Heart right ventricle (tissue), 16 donors: Measurements from ENCODE around the gene ABCA13. TPM values are rescaled to one million over a fixed set of nuclear protein-coding genes. Genes with fewer than 3 reads are reported as not detected.

Source experiments
- ATAC-seq, 8 donors: fragments of 200-7000 bp; cut with Tn5 transposase; one replicate each; pipeline ENCODE4 v1.9.1; 2020; ENCODE audit warnings: mild to moderate bottlenecking in 8 of 8, moderate library complexity in 8 of 8, moderate number of reproducible peaks in 1 of 8
- DNase-seq, 2 donors: peaks; one replicate each; pipeline ENCODE4 v3.0.0-alpha.2; 2020
- H3K27ac ChIP-seq, 10 donors: fragments of 200-600 bp; sonication (generic) in 2 of 10; one replicate each; pipeline versions ENCODE4 v1.5.0 to v1.8.0; 2020 to 2022; ENCODE audit warnings: mild to moderate bottlenecking in 3 of 10
- H3K27me3 ChIP-seq, 7 donors: fragments of 200-600 bp; one replicate each; pipeline ENCODE4 v1.8.0; 2021 to 2022; ENCODE audit warnings: mild to moderate bottlenecking in 2 of 7
- H3K36me3 ChIP-seq, 9 donors: fragments of 200-600 bp; sonication (generic) in 1 of 9; one replicate each; pipeline versions ENCODE4 v1.5.0 to v1.8.0; 2020 to 2022; ENCODE audit warnings: mild to moderate bottlenecking in 2 of 9
- H3K4me1 ChIP-seq, 9 donors: fragments of 200-600 bp; sonication (generic) in 1 of 9; one replicate each; pipeline versions ENCODE4 v1.5.0 to v1.8.0; 2020 to 2022; ENCODE audit warnings: mild to moderate bottlenecking in 4 of 9
- H3K4me3 ChIP-seq, 10 donors: fragments of 200-600 bp; sonication (generic) in 2 of 10; one replicate each; pipeline versions ENCODE4 v1.5.0 to v1.8.0; 2020 to 2022; ENCODE audit warnings: mild to moderate bottlenecking in 7 of 10, moderate library complexity in 2 of 10
- H3K9me3 ChIP-seq, 11 donors: fragments of 200-600 bp in 10 of 11; sonication (generic) in 2 of 11; one replicate each; pipeline versions ENCODE4 v1.5.0 to v1.8.0; 2013 to 2022; ENCODE audit warnings: mild to moderate bottlenecking in 2 of 11, control low read depth in 1 of 11, moderate library complexity in 1 of 11
- WGBS, 2 donors: extraction: QIAGEN DNeasy Blood & Tissue Kit; methylation state at CpG; one replicate each; pipeline ENCODE4 v1.1.7; 2013; ENCODE audit warnings: inconsistent platforms in 1 of 2; 5-methylcytosine and 5-hydroxymethylcytosine counted together
- intact Hi-C, 10 donors: fragments of 100-400 bp; cut with DNase I; formaldehyde crosslinking; loops; one replicate each; pipeline versions ENCODE4 v1.11.1 to v1.14.2; 2022
- polyA plus RNA-seq, 2 donors: library from polyadenylated mRNA; stranded (reverse); fragments of 200-250 nt; gene quantifications; one replicate each; pipeline ENCODE4 v1.2.3, GENCODE V29; 2013
- total RNA-seq, 10 donors: library from RNA; stranded (reverse); fragmentation: NEBNext Ultra II Directional in 3 of 10; extraction: Animal tissue kit (Norgen Biotek cat#: 25700) in 3 of 10; gene quantifications; one replicate each; pipeline versions ENCODE4 v1.2.1 to v1.2.4, GENCODE V29; 2021 to 2023
- TF ChIP-seq, protein P1 (sequence below), 9 donors: fragments of 200-600 bp; sonication (generic) in 2 of 9; IDR thresholded peaks; one replicate each; pipeline versions ENCODE4 v1.5.0 to v1.8.0; 2021 to 2022; ENCODE audit warnings: antibody characterized with exemption in 9 of 9, mild to moderate bottlenecking in 5 of 9, moderate library complexity in 1 of 9
- donor health status: Arrhythmogenic right ventricular cardiomyopathy.
- donor health status: ischemic (EF 13 %, LVEDD 7.1; RV severe dilation, severe dysfunction).
- donor health status: healthy with polysubstance abuse.
- donor health status: DM: no; HTN: yes; CAD: no.
- donor health status: DM: no; HTN: no; CAD: no.
- donor health status: ischemic (EF 25% LVEDD 6.9; RV normal size, moderate dysfunction).
- donor health status: ischemic (EF 25% LVEDD 5.7; RV mildly dilated, moderate dysfunction).
- donor health status: healthy.
- donor health status: DM: yes; HTN: yes; CAD: no.
- donor health status: Ischemic cardiomyopathy.
- donor health status: ischemic (EF 35%, LVEDD 5.7; RV mildly dilated, moderate dysfunction).
- donor health status: nonischemic (EF 11% LVEDD 7.7; RV severe dilation, severe dysfunction).
- donor health status: DM: yes; HTN: yes; CAD: no.
- donor health status: PGD.
- donor health status: ischemic (EF 29% LVEDD 5.4; RV normal size, mild dysfunction).
- donor health status: nonischemic (EF 23%, LVEDD 6.1; RV moderate dilation, normal function).

The ABCA13 gene
- total and polyA plus RNA-seq, 12 donors = 0.01 to 0.37 (median 0.06) TPM; not detected in 1

DNA sequence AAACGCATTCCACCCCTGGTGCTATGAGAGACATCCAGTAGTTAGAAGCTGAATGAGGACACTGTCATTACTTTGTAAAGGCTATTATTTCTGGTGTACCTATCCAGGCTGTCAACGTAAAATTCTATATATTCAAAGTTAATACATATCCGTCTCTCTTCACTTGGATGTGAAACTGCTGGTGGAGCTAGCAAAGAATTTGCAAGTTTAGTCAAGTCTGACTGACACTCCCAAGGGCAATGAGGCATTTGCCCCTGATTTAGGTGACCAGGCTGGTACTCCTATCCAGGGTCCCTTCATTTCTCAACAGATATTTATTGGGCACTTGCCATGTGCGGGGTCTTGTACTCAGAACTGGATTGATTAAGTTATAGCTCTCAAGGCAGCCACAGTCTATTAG, 493.0 kb downstream of the ABCA13 start:
- Histone ChIP-seq H3K36me3 (no peaks in the 10 kb centered on the region), H3K27me3 (peaks cover 0 to 3% (median 0%) of the 10 kb centered on the region in 7 donors), H3K9me3 (peaks cover 0 to 6% (median 0%) of the 10 kb centered on the region in 11 donors), H3K4me1 (no peaks in the 10 kb centered on the region), H3K4me3 (no peak overlapping the region), H3K27ac (no peak overlapping the region)
- intact Hi-C loops = no loop called here
- 83 to 89% methylated on average over 4 of the region's 4 CpGs for WGBS, 2 donors
- no peak for DNase-seq
- TF ChIP-seq, protein P1, sequence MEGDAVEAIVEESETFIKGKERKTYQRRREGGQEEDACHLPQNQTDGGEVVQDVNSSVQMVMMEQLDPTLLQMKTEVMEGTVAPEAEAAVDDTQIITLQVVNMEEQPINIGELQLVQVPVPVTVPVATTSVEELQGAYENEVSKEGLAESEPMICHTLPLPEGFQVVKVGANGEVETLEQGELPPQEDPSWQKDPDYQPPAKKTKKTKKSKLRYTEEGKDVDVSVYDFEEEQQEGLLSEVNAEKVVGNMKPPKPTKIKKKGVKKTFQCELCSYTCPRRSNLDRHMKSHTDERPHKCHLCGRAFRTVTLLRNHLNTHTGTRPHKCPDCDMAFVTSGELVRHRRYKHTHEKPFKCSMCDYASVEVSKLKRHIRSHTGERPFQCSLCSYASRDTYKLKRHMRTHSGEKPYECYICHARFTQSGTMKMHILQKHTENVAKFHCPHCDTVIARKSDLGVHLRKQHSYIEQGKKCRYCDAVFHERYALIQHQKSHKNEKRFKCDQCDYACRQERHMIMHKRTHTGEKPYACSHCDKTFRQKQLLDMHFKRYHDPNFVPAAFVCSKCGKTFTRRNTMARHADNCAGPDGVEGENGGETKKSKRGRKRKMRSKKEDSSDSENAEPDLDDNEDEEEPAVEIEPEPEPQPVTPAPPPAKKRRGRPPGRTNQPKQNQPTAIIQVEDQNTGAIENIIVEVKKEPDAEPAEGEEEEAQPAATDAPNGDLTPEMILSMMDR (IDR thresholded peaks at IDR 0.05) = no peak
- no peak for ATAC-seq

DNA sequence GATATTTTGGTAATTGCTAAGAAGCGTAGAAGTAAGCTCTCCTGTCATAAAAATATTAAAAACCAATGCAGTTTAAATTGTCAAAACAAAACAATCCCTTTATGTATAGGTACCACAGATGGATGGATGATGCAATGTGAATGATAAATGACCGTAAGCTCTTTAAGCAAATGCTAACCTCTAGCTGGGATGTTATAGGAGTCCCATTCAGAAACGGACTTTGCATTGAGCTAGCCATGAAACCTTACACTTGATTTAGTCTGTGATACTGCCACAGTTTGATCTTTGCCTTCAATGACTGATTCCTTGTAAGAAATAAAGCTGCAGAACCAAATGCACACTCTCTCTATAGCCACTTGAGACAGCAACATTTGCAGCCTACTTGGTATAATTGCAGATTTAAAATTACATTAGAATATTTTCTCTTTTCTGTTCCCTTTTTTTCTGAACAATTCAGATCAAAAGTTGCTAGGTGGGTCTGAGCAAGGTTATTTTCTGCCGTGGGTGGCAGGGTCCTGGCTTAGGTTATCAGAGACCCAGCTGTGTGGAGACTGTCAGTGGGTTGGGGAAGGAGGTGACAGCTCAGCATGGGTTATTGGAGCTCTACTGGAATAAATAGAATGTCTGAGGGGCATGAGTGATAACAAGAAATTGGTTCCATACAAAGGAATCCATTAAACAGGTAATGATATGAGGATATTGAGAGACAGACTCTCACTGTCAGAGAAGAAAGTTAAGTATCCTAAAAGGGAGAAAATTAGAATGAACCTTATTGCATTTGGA, 494.3 kb downstream of the ABCA13 start:
- peaks cover 0 to 3% (median 0%) of the 10 kb centered on the region in 7 donors for H3K27me3 ChIP-seq
- H3K36me3 ChIP-seq = no peaks in the 10 kb centered on the region
- 56 to 57% methylated on average over 4 of the region's 4 CpGs for WGBS, 2 donors
- intact Hi-C loops = no loop called here
- H3K4me1 ChIP-seq = no peaks in the 10 kb centered on the region
- peaks cover 0 to 6% (median 0%) of the 10 kb centered on the region in 11 donors for H3K9me3 ChIP-seq
- H3K4me3 ChIP-seq = no peak overlapping the region
- no peak overlapping the region for H3K27ac ChIP-seq
- TF ChIP-seq, protein P1 (IDR thresholded peaks at IDR 0.05) = no peak
- DNase-seq = no peak
- no peak for ATAC-seq

DNA sequence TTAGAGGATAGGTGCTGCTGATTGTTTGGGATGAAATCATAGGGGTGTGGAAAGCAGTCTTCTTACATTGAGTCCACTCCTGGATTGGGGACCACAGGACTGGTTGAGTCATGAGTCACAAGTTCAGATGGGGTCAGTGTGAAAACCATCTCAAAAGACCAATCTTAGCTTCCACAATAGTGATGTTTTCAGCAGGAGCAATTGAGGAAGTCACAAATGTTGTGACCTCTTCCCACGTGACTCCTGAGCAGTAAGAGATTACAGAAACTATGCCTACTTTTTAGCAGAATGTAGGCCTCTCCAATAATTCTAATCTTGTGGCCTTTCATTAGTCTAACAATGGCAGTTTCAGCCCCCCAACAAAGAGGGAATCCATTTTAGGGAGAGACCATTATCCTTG, 496.1 kb downstream of the ABCA13 start:
- intact Hi-C loops = no loop called here
- no peak overlapping the region for H3K27ac ChIP-seq
- H3K27me3 ChIP-seq = peaks cover 0 to 3% (median 0%) of the 10 kb centered on the region in 7 donors
- H3K4me1 ChIP-seq = no peaks in the 10 kb centered on the region
- H3K36me3 ChIP-seq = no peaks in the 10 kb centered on the region
- H3K4me3 ChIP-seq = no peak overlapping the region
- TF ChIP-seq, protein P1 (IDR thresholded peaks at IDR 0.05) = no peak
- DNase-seq (no peak), ATAC-seq (no peak)
- WGBS, 2 donors = 63 to 71% methylated on average over 1 of the region's 1 CpG
- H3K9me3 ChIP-seq = peaks cover 0 to 10% (median 0%) of the 10 kb centered on the region in 11 donors

DNA sequence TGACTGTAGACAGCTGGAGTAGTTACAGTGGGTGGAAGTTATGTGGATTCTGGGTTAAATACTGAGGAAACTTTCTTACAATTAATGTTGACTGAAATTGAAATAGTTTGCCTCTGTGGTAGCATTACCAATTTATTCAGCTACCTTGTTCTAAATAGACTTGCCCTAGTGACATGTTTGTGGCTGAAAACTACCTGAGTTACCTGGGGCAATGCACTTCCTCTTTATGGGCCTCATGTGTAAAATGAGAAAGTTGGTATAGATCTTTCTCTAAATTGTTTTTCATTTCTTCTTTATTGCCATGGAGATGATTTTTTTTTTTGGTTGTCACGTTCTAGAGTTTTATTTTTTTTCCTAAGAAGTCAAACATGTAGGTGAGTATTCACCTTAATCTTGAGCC, 500.4 kb downstream of the ABCA13 start:
- Histone ChIP-seq H3K36me3 (no peaks in the 10 kb centered on the region), H3K27me3 (no peaks in the 10 kb centered on the region), H3K9me3 (peaks cover 0 to 31% (median 0%) of the 10 kb centered on the region in 11 donors), H3K4me3 (no peak overlapping the region), H3K27ac (no peak overlapping the region), H3K4me1 (no peaks in the 10 kb centered on the region)
- ATAC-seq (no peak), DNase-seq (no peak)
- TF ChIP-seq, protein P1 (IDR thresholded peaks at IDR 0.05) = no peak
- WGBS, 2 donors = 57 to 68% methylated on average over 1 of the region's 1 CpG
- intact Hi-C loops = no loop called here
